GM11168 (cell line): ENCODE measurements around the gene HMHB1.

Experiments
- in situ Hi-C: fragments of 300-500 bp; cut with MboI; formaldehyde crosslinking; loops from one replicate; pipeline ENCODE4 v1.12.0; 2022; ENCODE audit warnings: low sequenced_read_pairs; ENCODE audit not compliant: unreplicated experiment

HMHB1 gene

DNA sequence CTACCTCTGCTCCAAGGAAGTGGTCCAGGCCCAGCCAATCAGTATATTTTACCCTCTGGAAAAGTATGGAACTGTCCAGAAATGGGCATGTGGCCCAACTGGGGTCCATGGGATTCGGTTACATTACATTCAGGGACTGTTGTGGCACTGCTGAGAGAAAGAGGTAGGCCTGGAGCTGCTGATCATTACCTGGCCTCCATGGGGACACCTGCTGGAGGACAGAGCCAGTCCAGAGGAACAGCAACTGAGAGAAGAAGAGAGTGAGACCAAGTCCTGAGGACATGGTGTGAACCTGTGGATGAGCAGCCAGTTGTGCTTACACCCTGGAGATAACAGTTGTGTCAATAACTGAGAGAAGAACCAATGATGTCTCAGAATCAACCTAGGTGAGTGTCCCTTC lies 48.2 kb downstream of the HMHB1 start:
- in situ Hi-C loops: no loop called here

- in situ Hi-C loops: no loop called here
Observed at GRCh38 chr5:143862271-143862670, 50.3 kb downstream of the HMHB1 start.

GRCh38 chr5:143865426-143866025 lies 53.6 kb downstream of the HMHB1 start:
- in situ Hi-C loops: no loop called here
